ENCODE measurements around the gene APLP2. TPM values are rescaled to one million over a fixed set of nuclear protein-coding genes. Genes with fewer than 3 reads are reported as not detected.
A peak's percentile ranks its signal among the peaks of the same experiment; 100 is the strongest.

Gene APLP2
- total RNA-seq, 1 donor from 2014 or later: 106 TPM

DNA sequence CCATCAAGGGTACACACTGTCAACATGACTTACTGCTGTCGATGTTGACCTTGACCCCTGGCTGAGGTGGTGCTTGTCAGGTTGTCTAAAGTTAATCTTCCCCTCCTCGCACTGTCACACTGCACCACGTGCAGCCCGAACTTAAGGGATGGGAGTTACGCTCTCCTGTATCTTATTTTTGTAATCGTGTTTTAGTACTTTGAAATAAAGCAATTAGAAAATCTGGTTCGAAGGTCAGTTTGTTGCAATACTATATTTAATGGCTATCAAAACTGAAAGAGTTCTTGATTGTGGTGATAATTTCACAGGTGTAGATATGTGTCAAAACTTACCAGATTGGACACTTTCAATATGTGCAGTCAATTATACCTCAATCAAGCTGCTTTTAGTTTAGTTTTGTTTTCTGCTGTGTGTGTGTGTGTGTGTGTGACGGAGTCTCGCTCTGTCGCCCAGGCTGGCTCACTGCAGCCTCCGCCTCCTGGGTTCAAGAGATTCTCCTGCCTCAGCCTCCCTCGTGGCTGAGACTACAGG, 79.2 kb downstream of the APLP2 start:
- no peak overlapping the region for H3K27ac ChIP-seq (ENCODE audit: low read depth, low read length)
- peaks cover 12 to 21% (median 15%) of the 10 kb centered on the region in 3 donors for H3K36me3 ChIP-seq (ENCODE audit: control insufficient read depth in 3 of 3, insufficient read depth in 3 of 3, low read length in 3 of 3)
- no peak overlapping the region for H3K4me3 ChIP-seq (ENCODE audit: low read length in 3 of 3)
- no peaks in the 10 kb centered on the region for H3K27me3 ChIP-seq (ENCODE audit: control insufficient read depth in 3 of 3, insufficient read depth in 3 of 3, low read length in 3 of 3)
- H3K9me3 ChIP-seq (ENCODE audit: control insufficient read depth in 3 of 3, low read length in 3 of 3): no peaks in the 10 kb centered on the region
- H3K9ac ChIP-seq (ENCODE audit: low read depth in 1 of 3, low read length in 3 of 3): no peak overlapping the region
- H3K4me1 ChIP-seq (ENCODE audit: control insufficient read depth in 3 of 3, insufficient read depth in 3 of 3, low read length in 3 of 3): peaks cover 5 to 10% (median 8%) of the 10 kb centered on the region in 3 donors

DNA sequence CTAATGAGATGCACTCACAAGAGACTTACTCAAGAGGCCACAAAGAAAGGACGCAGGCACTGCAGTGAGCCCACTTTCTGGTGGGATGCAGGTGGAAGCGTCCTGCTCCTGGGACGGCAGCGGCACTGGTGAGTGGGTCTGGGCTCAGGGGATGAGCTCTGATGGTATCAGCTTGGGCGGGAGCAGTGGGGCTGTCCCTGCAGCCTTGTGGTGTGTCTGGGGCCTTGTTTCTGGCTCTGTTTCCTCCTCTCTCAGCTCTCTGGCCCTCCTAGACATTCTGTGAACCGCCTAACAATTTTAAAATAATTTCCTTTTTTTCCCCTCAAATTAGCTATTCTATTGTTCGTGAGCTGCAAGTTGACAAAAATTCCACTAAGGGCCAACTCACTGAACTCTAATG, 81.1 kb downstream of the APLP2 start:
- Histone ChIP-seq H3K4me3 (ENCODE audit: low read length in 3 of 3) (no peak overlapping the region), H3K9ac (ENCODE audit: low read depth in 1 of 3, low read length in 3 of 3) (no peak overlapping the region), H3K36me3 (ENCODE audit: control insufficient read depth in 3 of 3, insufficient read depth in 3 of 3, low read length in 3 of 3) (peaks cover 0 to 12% (median 2%) of the 10 kb centered on the region in 3 donors), H3K9me3 (ENCODE audit: control insufficient read depth in 3 of 3, low read length in 3 of 3) (no peaks in the 10 kb centered on the region), H3K4me1 (ENCODE audit: control insufficient read depth in 3 of 3, insufficient read depth in 3 of 3, low read length in 3 of 3) (peaks cover 5 to 10% (median 8%) of the 10 kb centered on the region in 3 donors), H3K27me3 (ENCODE audit: control insufficient read depth in 3 of 3, insufficient read depth in 3 of 3, low read length in 3 of 3) (no peaks in the 10 kb centered on the region), H3K27ac (ENCODE audit: low read depth, low read length) (no peak overlapping the region)

DNA sequence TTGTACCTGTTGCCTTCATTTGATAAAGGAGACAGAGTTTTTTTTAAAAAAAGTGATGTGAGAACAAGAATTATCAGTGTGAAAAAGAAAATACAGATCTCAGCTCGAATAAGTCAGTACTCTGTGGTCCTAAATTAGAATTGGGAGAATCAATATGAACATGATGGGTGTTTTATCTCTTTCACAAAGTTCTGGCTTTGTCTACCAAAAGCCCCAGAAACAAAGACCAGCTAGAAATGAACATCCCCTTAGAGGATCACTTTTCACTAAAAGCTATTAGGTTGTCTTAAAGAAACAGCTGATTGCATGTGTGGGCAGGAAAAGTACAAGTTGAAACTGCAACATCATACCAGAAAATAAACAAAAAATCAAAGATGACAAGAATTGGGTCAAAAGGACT, 81.5 kb downstream of the APLP2 start:
- Histone ChIP-seq H3K4me1 (ENCODE audit: control insufficient read depth in 3 of 3, insufficient read depth in 3 of 3, low read length in 3 of 3) (peaks cover 3 to 6% (median 5%) of the 10 kb centered on the region in 3 donors), H3K36me3 (ENCODE audit: control insufficient read depth in 3 of 3, insufficient read depth in 3 of 3, low read length in 3 of 3) (peaks cover 0 to 12% (median under 1%) of the 10 kb centered on the region in 3 donors)

DNA sequence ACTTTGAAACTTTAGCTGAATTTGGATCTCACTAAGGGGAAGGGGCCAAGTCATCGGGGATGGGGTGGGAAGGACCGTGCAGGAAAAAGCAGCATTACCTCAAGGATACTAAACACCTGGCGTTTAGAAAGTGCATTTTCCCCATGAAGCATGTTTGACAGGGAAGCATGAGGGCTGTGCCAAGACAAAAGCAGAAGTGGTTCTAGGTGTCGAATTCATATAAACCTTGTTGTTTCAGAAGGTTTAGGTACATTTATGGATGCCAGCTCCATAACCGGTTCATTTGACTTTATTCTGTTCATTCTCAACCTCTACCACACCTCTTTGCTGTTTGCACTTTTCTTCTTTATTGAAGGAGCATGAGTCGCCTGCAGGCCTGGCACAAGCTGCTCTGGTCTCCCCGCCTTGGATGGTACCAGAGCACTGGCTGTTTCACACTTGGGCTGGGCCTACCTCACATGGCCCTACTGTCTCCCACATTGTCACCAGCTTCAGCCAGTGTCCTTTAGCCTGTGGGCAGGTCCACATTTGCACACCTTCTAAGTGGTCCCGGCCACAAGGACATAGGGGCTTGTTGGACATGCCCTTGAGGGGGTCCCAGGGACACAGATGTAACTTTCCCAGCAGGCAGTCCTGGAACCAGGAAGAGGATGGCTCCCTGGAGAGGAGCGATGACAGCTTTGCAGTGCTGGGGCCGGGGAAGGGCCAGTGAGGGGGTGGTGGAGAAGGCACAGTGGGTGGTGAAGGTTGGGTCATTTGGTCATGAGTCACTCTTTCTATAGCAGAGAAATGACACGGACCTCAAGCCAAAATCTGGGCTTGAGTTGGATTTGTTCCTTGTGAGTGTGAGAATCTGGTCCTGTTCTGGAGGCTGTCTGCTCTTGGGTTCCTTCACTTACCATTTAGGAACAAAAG, 86.7 kb downstream of the APLP2 start:
- Histone ChIP-seq H3K4me3 (ENCODE audit: low read length in 3 of 3) (no peak overlapping the region), H3K36me3 (ENCODE audit: control insufficient read depth in 3 of 3, insufficient read depth in 3 of 3, low read length in 3 of 3) (no peaks in the 10 kb centered on the region), H3K9me3 (ENCODE audit: control insufficient read depth in 3 of 3, low read length in 3 of 3) (no peaks in the 10 kb centered on the region), H3K27ac (ENCODE audit: low read depth, low read length) (no peak overlapping the region), H3K4me1 (ENCODE audit: control insufficient read depth in 3 of 3, insufficient read depth in 3 of 3, low read length in 3 of 3) (peaks cover 2 to 6% (median 2%) of the 10 kb centered on the region in 3 donors), H3K9ac (ENCODE audit: low read depth in 1 of 3, low read length in 3 of 3) (no peak overlapping the region), H3K27me3 (ENCODE audit: control insufficient read depth in 3 of 3, insufficient read depth in 3 of 3, low read length in 3 of 3) (peaks cover 25 to 37% (median 28%) of the 10 kb centered on the region in 3 donors)

More for the DNA sequence above, 81.5 kb downstream of the APLP2 start:
- Histone ChIP-seq H3K27me3 (ENCODE audit: control insufficient read depth in 3 of 3, insufficient read depth in 3 of 3, low read length in 3 of 3) (no peaks in the 10 kb centered on the region), H3K9ac (ENCODE audit: low read depth in 1 of 3, low read length in 3 of 3) (no peak overlapping the region), H3K9me3 (ENCODE audit: control insufficient read depth in 3 of 3, low read length in 3 of 3) (no peaks in the 10 kb centered on the region), H3K27ac (ENCODE audit: low read depth, low read length) (no peak overlapping the region), H3K4me3 (ENCODE audit: low read length in 3 of 3) (no peak overlapping the region)

DNA sequence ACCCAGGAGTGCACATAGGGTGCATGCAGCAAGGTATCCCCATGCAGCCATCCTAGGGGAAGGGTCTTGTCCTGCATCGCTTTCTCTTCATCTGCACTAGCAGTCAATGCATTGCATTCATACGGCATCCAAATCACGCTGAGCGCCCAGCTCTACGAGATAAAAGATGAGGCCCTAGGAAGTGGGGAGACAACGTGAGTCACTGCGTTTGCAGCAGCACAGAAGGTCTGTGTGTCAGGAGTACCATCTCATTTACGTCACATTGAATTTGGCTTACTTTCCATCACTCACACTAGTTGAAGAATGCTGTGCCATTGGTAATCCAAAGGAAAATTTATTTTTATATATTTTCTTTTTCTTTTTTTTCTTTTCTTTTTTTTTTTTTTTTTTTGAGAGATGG, 87.4 kb downstream of the APLP2 start:
- Histone ChIP-seq H3K9ac (ENCODE audit: low read depth in 1 of 3, low read length in 3 of 3) (no peak overlapping the region), H3K27me3 (ENCODE audit: control insufficient read depth in 3 of 3, insufficient read depth in 3 of 3, low read length in 3 of 3) (peaks cover 30 to 43% (median 35%) of the 10 kb centered on the region in 3 donors), H3K36me3 (ENCODE audit: control insufficient read depth in 3 of 3, insufficient read depth in 3 of 3, low read length in 3 of 3) (no peaks in the 10 kb centered on the region), H3K9me3 (ENCODE audit: control insufficient read depth in 3 of 3, low read length in 3 of 3) (no peaks in the 10 kb centered on the region), H3K27ac (ENCODE audit: low read depth, low read length) (no peak overlapping the region), H3K4me1 (ENCODE audit: control insufficient read depth in 3 of 3, insufficient read depth in 3 of 3, low read length in 3 of 3) (peaks cover 2 to 6% (median 4%) of the 10 kb centered on the region in 3 donors), H3K4me3 (ENCODE audit: low read length in 3 of 3) (no peak overlapping the region)

DNA sequence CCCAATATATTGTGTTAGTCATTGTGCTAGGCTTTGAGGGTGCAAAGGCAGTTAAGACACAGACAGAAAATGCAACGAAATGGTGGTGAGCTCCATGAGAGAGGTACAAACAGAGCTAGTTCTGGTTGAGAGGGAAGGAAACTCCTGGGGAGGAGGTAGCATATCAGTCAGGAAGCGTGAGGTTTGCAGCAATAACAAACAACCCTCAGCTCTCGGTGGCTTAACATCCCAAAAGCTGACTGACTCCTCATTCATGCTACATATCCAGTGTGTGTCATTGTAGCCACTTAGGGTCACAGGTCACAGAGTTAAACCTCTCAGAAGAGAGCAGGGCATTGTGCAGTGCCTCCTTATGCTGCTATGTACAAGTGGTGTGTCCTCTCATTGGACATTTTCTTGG, 88.1 kb downstream of the APLP2 start:
- no peaks in the 10 kb centered on the region for H3K9me3 ChIP-seq (ENCODE audit: control insufficient read depth in 3 of 3, low read length in 3 of 3)

DNA sequence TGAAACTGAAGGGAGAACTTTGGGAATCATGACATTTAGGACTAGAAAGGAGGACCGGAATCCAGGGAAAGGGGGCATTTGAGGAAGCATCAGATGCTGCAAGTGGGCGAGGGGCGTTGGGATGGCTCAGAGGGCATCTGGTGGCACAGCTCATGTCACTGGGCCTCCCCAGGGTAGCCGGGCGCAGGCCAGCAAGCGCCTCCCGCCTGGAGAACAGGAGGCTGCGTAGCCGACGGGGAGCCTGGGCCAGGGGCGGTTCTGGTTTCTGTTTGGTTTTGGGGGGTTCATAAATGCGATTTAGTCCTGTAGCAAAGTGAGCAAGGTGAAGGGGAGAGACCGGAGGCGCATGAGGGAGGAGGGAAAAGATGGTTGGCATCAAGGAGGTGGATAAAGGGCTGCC, 89.4 kb downstream of the APLP2 start:
- no peak overlapping the region for H3K9ac ChIP-seq (ENCODE audit: low read depth in 1 of 3, low read length in 3 of 3)
- no peaks in the 10 kb centered on the region for H3K36me3 ChIP-seq (ENCODE audit: control insufficient read depth in 3 of 3, insufficient read depth in 3 of 3, low read length in 3 of 3)
- H3K27ac ChIP-seq (ENCODE audit: low read depth, low read length): no peak overlapping the region
- H3K4me1 ChIP-seq (ENCODE audit: control insufficient read depth in 3 of 3, insufficient read depth in 3 of 3, low read length in 3 of 3): peaks cover 5 to 7% (median 6%) of the 10 kb centered on the region in 3 donors
- no peaks in the 10 kb centered on the region for H3K9me3 ChIP-seq (ENCODE audit: control insufficient read depth in 3 of 3, low read length in 3 of 3)
- H3K4me3 ChIP-seq (ENCODE audit: low read length in 3 of 3): no peak overlapping the region
- H3K27me3 ChIP-seq (ENCODE audit: control insufficient read depth in 3 of 3, insufficient read depth in 3 of 3, low read length in 3 of 3): peaks cover 33 to 58% (median 48%) of the 10 kb centered on the region in 3 donors

More for the DNA sequence above, 88.1 kb downstream of the APLP2 start:
- H3K27ac ChIP-seq (ENCODE audit: low read depth, low read length): no peak overlapping the region
- no peak overlapping the region for H3K9ac ChIP-seq (ENCODE audit: low read depth in 1 of 3, low read length in 3 of 3)
- peaks cover 33 to 50% (median 43%) of the 10 kb centered on the region in 3 donors for H3K27me3 ChIP-seq (ENCODE audit: control insufficient read depth in 3 of 3, insufficient read depth in 3 of 3, low read length in 3 of 3)
- peaks cover 2 to 6% (median 4%) of the 10 kb centered on the region in 3 donors for H3K4me1 ChIP-seq (ENCODE audit: control insufficient read depth in 3 of 3, insufficient read depth in 3 of 3, low read length in 3 of 3)
- no peaks in the 10 kb centered on the region for H3K36me3 ChIP-seq (ENCODE audit: control insufficient read depth in 3 of 3, insufficient read depth in 3 of 3, low read length in 3 of 3)
- H3K4me3 ChIP-seq (ENCODE audit: low read length in 3 of 3): no peak overlapping the region

DNA sequence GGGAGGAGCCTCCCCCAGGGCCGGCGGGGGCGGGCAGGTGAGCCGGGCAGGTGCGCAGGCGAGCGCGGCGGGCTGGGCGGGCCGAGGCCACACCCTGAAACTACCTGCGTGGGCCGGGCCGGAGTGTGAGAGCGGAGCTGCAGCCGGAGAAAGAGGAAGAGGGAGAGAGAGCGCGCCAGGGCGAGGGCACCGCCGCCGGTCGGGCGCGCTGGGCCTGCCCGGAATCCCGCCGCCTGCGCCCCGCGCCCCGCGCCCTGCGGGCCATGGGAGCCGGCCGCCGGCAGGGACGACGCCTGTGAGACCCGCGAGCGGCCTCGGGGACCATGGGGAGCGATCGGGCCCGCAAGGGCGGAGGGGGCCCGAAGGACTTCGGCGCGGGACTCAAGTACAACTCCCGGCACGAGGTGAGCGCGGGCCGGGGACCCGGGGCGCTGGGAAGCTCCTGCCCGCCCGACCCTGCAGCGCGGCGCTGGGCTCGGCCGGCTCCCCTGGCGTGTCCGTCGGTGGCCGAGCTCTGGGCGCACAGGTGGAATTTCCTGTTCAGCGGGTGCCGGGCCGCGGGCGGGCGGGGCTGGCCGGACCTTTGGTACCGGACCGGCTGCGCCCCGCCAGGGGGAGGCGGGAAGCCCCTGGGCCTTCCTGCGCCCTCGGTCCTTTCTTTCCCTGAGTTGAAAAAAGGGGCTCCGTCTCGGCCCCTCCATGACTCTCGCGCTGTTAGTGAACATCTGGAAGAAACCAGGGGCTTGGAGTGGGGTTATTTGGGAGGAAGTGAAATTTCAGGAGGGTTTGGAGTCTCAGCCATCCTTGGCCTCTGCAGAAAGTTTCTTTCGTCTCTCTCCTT, 90.2 kb downstream of the APLP2 start, which contains the start of gene ST14:
Gene ST14 (plus strand): TSS at position 126 of the 841 bp plus-strand sequence. CDS start 198 bp downstream, at position 324.
- peaks cover 5 to 7% (median 6%) of the 10 kb centered on the region in 3 donors for H3K4me1 ChIP-seq (ENCODE audit: control insufficient read depth in 3 of 3, insufficient read depth in 3 of 3, low read length in 3 of 3)
- H3K27me3 ChIP-seq (ENCODE audit: control insufficient read depth in 3 of 3, insufficient read depth in 3 of 3, low read length in 3 of 3): peaks cover 33 to 59% (median 48%) of the 10 kb centered on the region in 3 donors
- H3K4me3 ChIP-seq (ENCODE audit: low read length in 3 of 3): peak within 1 kb of the TSS in 1 of 3 donors; percentile 42
- no peak within 1 kb of the TSS for H3K27ac ChIP-seq (ENCODE audit: low read depth, low read length)
- H3K36me3 ChIP-seq (ENCODE audit: control insufficient read depth in 3 of 3, insufficient read depth in 3 of 3, low read length in 3 of 3): no peaks in the 10 kb centered on the region
- H3K9me3 ChIP-seq (ENCODE audit: control insufficient read depth in 3 of 3, low read length in 3 of 3): no peaks in the 10 kb centered on the region
- H3K9ac ChIP-seq (ENCODE audit: low read depth in 1 of 3, low read length in 3 of 3): no peak within 1 kb of the TSS

DNA sequence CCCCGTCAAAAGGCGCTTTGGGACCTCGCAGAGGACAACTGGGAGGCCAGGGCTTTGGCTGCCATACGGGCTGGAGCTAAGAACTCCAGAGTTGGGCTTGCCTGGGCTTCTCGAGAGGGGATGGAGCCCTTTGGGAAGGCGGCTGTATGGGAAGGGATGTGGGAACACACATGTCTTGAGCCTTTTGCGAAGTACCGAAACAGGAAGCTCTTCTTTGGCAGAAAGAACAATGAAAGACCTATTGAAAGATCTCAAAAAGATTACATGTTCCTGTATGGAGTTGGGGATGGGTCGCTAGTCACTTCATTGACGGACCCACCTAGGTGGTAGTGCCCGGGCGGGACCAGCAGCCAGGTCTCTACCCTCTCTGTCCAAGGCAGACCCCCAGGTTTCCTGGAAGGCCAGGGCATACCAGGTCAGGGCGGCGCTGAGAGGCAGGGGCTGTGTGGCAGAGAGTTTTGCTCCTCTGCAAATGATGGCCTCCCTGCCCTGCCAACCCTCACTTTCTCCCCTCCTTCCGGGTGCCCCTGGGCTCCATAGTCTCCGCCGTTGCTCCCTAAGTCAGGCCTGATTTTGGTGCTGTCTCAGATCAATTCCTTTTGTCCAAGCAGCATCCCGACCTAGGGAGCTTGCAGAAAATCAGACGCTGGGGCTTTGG, 90.9 kb downstream of the APLP2 start:
- no peaks in the 10 kb centered on the region for H3K9me3 ChIP-seq (ENCODE audit: control insufficient read depth in 3 of 3, low read length in 3 of 3)
- H3K9ac ChIP-seq (ENCODE audit: low read depth in 1 of 3, low read length in 3 of 3): no peak overlapping the region
- peak overlapping the region in 1 of 3 donors; percentile 42 for H3K4me3 ChIP-seq (ENCODE audit: low read length in 3 of 3)
- peaks cover 33 to 62% (median 48%) of the 10 kb centered on the region in 3 donors for H3K27me3 ChIP-seq (ENCODE audit: control insufficient read depth in 3 of 3, insufficient read depth in 3 of 3, low read length in 3 of 3)
- no peaks in the 10 kb centered on the region for H3K36me3 ChIP-seq (ENCODE audit: control insufficient read depth in 3 of 3, insufficient read depth in 3 of 3, low read length in 3 of 3)
- no peak overlapping the region for H3K27ac ChIP-seq (ENCODE audit: low read depth, low read length)
- peaks cover 5 to 7% (median 6%) of the 10 kb centered on the region in 3 donors for H3K4me1 ChIP-seq (ENCODE audit: control insufficient read depth in 3 of 3, insufficient read depth in 3 of 3, low read length in 3 of 3)

Measured in skeletal muscle tissue (tissue), 4 donors.